GM18526 (cell line): ENCODE data around the gene MIPEP.

Experiments used
- POLR2A ChIP-seq: IDR thresholded peaks from 3 replicates; pipeline ENCODE4 v1.6.1; 2011; ENCODE audit not compliant: insufficient read length; ENCODE audit errors: extremely low read depth

Gene MIPEP

GRCh38 chr13:23771552-23771951, 117.6 kb downstream of the MIPEP start:
- no peak for TF ChIP-seq POLR2A

- TF ChIP-seq POLR2A, result no peak
Measured at GRCh38 chr13:23770973-23771372, 118.2 kb downstream of the MIPEP start.

- TF ChIP-seq POLR2A, result no peak
Measured at GRCh38 chr13:23770428-23770827, 118.8 kb downstream of the MIPEP start.

- no peak for TF ChIP-seq POLR2A
Measured at GRCh38 chr13:23769401-23769800, 119.8 kb downstream of the MIPEP start.

- TF ChIP-seq POLR2A, result no peak
Measured at GRCh38 chr13:23767838-23768237, 121.4 kb downstream of the MIPEP start.

- TF ChIP-seq POLR2A, result no peak
Measured at GRCh38 chr13:23766939-23767338, 122.3 kb downstream of the MIPEP start.

- no peak for TF ChIP-seq POLR2A
Measured at GRCh38 chr13:23766283-23766682, 122.9 kb downstream of the MIPEP start.

- no peak for TF ChIP-seq POLR2A
Measured at GRCh38 chr13:23765531-23765930, 123.7 kb downstream of the MIPEP start.

GRCh38 chr13:23763318-23763717, 125.9 kb downstream of the MIPEP start:
- no peak for TF ChIP-seq POLR2A

- TF ChIP-seq POLR2A, result no peak
Measured at GRCh38 chr13:23760000-23760399, 129.2 kb downstream of the MIPEP start.

GRCh38 chr13:23758798-23759527, 130.2 kb downstream of the MIPEP start:
- no peak for TF ChIP-seq POLR2A

- TF ChIP-seq POLR2A, result no peak
Measured at GRCh38 chr13:23754997-23755396, 134.2 kb downstream of the MIPEP start.

- no peak for TF ChIP-seq POLR2A
Measured at GRCh38 chr13:23754506-23754905, 134.7 kb downstream of the MIPEP start.

GRCh38 chr13:23753458-23753857, 135.7 kb downstream of the MIPEP start:
- no peak for TF ChIP-seq POLR2A

GRCh38 chr13:23752111-23753001, 136.8 kb downstream of the MIPEP start:
- TF ChIP-seq POLR2A, result no peak

- TF ChIP-seq POLR2A, result no peak
Measured at GRCh38 chr13:23751195-23751594, 138.0 kb downstream of the MIPEP start.

GRCh38 chr13:23750383-23751121, 138.6 kb downstream of the MIPEP start:
- TF ChIP-seq POLR2A, result no peak
